ENCODE data around the gene ZNF213.

DNA sequence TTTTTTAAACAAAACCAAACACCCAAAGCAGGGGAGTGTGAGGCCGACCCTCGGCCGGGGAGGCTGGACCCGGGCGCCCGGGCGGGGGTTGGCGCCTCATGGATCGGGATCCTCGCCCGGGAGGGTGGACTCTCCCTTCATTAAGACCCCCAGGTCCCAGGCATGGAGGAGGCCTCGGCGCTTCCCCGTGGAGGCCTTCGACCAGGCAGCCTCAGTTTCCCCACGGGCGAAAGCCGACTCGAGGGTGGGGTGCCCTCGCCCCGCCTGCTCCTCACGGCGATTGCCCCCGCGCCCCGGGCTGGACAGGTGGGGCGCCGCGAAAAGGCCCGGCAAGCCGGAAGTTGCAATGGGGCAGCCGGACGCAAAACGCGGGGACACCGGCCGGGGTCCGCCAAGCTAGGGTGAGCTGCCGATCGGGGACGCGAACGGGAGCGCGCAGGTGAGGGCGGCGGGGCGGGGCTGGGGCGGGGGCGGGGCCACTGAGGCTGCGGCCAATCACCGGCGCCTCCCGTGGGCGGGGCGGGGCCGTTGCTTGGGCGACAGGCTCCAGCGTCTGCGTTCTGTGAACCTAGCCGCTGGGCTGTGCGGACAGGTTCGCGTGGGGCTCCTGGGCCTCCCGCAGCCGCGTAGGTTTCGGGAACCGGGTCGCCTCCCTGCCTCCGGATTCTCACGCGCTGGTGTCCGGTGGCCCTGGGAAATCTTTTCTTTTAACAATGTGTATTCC is 28.5 kb upstream of the ZNF213 start:
- TF ChIP-seq, protein P1, sequence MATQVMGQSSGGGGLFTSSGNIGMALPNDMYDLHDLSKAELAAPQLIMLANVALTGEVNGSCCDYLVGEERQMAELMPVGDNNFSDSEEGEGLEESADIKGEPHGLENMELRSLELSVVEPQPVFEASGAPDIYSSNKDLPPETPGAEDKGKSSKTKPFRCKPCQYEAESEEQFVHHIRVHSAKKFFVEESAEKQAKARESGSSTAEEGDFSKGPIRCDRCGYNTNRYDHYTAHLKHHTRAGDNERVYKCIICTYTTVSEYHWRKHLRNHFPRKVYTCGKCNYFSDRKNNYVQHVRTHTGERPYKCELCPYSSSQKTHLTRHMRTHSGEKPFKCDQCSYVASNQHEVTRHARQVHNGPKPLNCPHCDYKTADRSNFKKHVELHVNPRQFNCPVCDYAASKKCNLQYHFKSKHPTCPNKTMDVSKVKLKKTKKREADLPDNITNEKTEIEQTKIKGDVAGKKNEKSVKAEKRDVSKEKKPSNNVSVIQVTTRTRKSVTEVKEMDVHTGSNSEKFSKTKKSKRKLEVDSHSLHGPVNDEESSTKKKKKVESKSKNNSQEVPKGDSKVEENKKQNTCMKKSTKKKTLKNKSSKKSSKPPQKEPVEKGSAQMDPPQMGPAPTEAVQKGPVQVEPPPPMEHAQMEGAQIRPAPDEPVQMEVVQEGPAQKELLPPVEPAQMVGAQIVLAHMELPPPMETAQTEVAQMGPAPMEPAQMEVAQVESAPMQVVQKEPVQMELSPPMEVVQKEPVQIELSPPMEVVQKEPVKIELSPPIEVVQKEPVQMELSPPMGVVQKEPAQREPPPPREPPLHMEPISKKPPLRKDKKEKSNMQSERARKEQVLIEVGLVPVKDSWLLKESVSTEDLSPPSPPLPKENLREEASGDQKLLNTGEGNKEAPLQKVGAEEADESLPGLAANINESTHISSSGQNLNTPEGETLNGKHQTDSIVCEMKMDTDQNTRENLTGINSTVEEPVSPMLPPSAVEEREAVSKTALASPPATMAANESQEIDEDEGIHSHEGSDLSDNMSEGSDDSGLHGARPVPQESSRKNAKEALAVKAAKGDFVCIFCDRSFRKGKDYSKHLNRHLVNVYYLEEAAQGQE (IDR thresholded peaks at IDR 0.05; ENCODE audit: insufficient read depth in 1 of 2, low read depth in 2 of 2, low read length in 1 of 2) = 0 out of 4 replicates have a peak, but pooled peaks of 1 of the 2 experiments have one; percentile 37
- TF ChIP-seq, protein P2, sequence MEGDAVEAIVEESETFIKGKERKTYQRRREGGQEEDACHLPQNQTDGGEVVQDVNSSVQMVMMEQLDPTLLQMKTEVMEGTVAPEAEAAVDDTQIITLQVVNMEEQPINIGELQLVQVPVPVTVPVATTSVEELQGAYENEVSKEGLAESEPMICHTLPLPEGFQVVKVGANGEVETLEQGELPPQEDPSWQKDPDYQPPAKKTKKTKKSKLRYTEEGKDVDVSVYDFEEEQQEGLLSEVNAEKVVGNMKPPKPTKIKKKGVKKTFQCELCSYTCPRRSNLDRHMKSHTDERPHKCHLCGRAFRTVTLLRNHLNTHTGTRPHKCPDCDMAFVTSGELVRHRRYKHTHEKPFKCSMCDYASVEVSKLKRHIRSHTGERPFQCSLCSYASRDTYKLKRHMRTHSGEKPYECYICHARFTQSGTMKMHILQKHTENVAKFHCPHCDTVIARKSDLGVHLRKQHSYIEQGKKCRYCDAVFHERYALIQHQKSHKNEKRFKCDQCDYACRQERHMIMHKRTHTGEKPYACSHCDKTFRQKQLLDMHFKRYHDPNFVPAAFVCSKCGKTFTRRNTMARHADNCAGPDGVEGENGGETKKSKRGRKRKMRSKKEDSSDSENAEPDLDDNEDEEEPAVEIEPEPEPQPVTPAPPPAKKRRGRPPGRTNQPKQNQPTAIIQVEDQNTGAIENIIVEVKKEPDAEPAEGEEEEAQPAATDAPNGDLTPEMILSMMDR (IDR thresholded peaks at IDR 0.05) = no peak

Measured in Panc1 (cell line).